ENCODE results near the gene FBXL22.

DNA sequence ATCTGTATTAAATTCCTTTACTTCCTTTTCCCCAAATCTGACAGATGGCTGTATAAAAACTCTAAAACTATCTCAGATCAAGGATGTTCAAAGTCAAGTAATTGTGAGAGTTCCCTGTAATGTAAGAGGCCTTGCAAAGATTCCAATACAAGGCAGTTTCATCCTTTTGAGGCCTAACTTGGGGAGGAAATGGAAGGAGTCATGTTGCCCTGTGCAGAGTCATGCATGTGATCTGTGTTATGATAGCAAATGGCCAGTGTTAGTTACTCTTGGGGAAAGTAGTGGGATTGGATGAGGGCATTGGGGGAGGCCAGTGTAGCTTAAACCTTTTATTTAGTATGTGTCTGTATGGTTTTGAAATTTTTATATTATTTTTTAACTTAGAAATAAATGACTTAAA lies 23.7 kb upstream of the FBXL22 start:
- no peak for TF ChIP-seq CTCF (IDR thresholded peaks at IDR 0.05; ENCODE audit: low read depth, low read length, poor library complexity, severe bottlenecking)
- no peak for TF ChIP-seq EZH2phosphoT487 (IDR thresholded peaks at IDR 0.05; ENCODE audit: borderline replicate concordance, low read length)

Data from DOHH2 (cell line).